Activated T-helper 1 cell treated with Interleukin-2 at 50 U/mL for 16 hours (primary cell): ENCODE results near the gene UBE2R2.

ENCODE experiments used
- DNase-seq: peaks from one replicate; pipeline ENCODE4 v3.0.0-alpha.2; 2020; ENCODE audit warnings: low read depth

UBE2R2 gene

GRCh38 chr9:33884856-33885701 is 68.1 kb downstream of the UBE2R2 start:
- DNase-seq, result no peak

GRCh38 chr9:33885948-33886347 is 69.0 kb downstream of the UBE2R2 start:
- DNase-seq, result no peak

- no peak for DNase-seq
Observed at GRCh38 chr9:33893861-33894260, 76.9 kb downstream of the UBE2R2 start.

- no peak for DNase-seq
Observed at GRCh38 chr9:33894316-33894715, 77.4 kb downstream of the UBE2R2 start.

GRCh38 chr9:33903157-33903780 is 86.3 kb downstream of the UBE2R2 start:
- no peak for DNase-seq

GRCh38 chr9:33905137-33905536 is 88.2 kb downstream of the UBE2R2 start:
- DNase-seq, result no peak

- DNase-seq, result no peak
Observed at GRCh38 chr9:33906769-33907168, 89.8 kb downstream of the UBE2R2 start.

- DNase-seq, result no peak
Observed at GRCh38 chr9:33907347-33907746, 90.4 kb downstream of the UBE2R2 start.

- DNase-seq, result no peak
Observed at GRCh38 chr9:33908114-33908513, 91.2 kb downstream of the UBE2R2 start.

GRCh38 chr9:33908749-33909148 is 91.8 kb downstream of the UBE2R2 start:
- DNase-seq, result no peak

GRCh38 chr9:33913541-33913940 is 96.6 kb downstream of the UBE2R2 start:
- no peak for DNase-seq

- no peak for DNase-seq
Observed at GRCh38 chr9:33914887-33915628, 98.1 kb downstream of the UBE2R2 start.

- no peak for DNase-seq
Observed at GRCh38 chr9:33917036-33917435, 100.1 kb downstream of the UBE2R2 start.

GRCh38 chr9:33919276-33919897 is 102.4 kb downstream of the UBE2R2 start:
- DNase-seq, result no peak

- no peak for DNase-seq
Observed at GRCh38 chr9:33921967-33922895, 105.3 kb downstream of the UBE2R2 start.

- DNase-seq, result no peak
Observed at GRCh38 chr9:33923079-33923478, 106.1 kb downstream of the UBE2R2 start.

- DNase-seq, result no peak
Observed at GRCh38 chr9:33923998-33924701, 107.2 kb downstream of the UBE2R2 start.

- DNase-seq, result no peak
Observed at GRCh38 chr9:33924978-33925797, 108.2 kb downstream of the UBE2R2 start.

GRCh38 chr9:33926746-33927485 is 110.0 kb downstream of the UBE2R2 start:
- no peak for DNase-seq
